Measurements from ENCODE around the gene TSC2.

DNA sequence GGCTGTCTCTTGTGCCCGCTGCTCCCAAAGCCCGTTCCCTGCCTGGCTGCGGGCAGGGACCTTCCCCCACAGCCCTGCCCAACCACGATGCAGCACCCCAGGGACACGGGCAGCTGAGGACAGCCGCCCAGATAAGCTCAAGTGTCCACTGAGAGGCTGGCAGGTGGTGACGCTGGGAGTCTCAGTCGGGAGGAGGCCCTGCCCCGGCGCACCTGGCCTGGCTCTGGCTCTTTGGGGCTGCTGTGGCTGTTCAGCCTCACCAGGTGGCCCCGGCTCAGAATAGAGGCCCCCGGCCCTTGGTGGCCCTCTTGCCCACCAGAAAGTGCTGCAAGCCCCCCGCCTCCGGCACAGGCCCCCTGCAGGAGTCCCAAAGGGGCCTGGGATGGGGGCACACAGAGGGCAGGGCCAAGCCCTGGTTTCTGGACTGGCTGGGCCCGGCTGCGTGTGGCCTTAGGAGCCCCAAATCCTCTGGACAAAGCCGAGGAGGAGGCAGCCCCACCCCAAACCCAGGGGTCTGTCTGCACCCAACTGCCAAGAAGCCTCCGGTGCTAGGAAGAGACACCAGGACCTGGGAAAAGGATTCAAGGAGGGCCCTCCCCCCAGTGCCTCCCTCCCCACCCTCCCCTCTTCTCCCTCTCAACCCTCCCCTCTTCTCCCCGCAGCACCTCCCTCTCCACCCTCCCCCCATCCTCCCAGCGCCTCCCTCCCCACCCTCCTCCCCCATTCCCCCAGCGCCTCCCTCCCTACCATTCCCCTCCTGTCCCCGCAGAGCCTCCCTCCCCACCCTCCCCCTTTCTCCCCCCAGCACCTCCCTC, 5.4 kb upstream of the TSC2 start:
- no peak for TF ChIP-seq POLR2A (IDR thresholded peaks at IDR 0.05)
- TF ChIP-seq, protein P1, sequence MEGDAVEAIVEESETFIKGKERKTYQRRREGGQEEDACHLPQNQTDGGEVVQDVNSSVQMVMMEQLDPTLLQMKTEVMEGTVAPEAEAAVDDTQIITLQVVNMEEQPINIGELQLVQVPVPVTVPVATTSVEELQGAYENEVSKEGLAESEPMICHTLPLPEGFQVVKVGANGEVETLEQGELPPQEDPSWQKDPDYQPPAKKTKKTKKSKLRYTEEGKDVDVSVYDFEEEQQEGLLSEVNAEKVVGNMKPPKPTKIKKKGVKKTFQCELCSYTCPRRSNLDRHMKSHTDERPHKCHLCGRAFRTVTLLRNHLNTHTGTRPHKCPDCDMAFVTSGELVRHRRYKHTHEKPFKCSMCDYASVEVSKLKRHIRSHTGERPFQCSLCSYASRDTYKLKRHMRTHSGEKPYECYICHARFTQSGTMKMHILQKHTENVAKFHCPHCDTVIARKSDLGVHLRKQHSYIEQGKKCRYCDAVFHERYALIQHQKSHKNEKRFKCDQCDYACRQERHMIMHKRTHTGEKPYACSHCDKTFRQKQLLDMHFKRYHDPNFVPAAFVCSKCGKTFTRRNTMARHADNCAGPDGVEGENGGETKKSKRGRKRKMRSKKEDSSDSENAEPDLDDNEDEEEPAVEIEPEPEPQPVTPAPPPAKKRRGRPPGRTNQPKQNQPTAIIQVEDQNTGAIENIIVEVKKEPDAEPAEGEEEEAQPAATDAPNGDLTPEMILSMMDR (IDR thresholded peaks at IDR 0.05), result no peak

Data from right lobe of liver (tissue), 4 donors.